Stimulated activated CD8-positive, alpha-beta memory T cell treated with anti-CD3 and anti-CD28 coated beads, Interleukin-12 subunit alpha, Interleukin-12 subunit beta, amount 100 ng/mL, for 4 hours (primary cell): ENCODE results near the gene TMEM41A.

ENCODE experiments used
- DNase-seq: peaks from one replicate; pipeline ENCODE4 v3.0.0-alpha.2; 2020; ENCODE audit warnings: low read depth

Gene TMEM41A

GRCh38 chr3:185498503-185499396 lies at the start of gene TMEM41A:
Gene TMEM41A, minus strand, starts transcription at chr3:185499035. Its CDS starts 74 bp downstream, at chr3:185498961.
- peak; percentile 75 for DNase-seq

DNA sequence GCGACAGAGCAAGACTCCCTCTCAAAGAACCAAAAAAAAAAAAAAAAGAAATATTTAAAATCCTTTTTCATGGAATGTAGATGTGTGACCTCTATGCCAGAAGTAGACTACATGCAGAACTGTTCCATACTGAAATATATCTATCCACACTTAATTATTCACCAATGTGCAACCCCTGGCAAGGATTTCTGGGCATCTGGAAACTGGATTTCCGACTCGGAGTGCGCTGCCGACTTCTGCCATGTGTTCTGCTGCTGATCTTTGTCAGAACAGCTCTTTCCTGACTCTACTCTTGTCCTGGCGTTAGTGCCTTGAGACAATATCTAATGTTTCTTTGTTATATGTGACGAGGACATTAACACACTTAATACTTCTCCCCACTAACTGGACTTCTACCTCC lies 41.9 kb upstream of the TMEM41A start:
- no peak for DNase-seq

- no peak for DNase-seq
Measured at GRCh38 chr3:185539934-185540333, 41.1 kb upstream of the TMEM41A start.

DNA sequence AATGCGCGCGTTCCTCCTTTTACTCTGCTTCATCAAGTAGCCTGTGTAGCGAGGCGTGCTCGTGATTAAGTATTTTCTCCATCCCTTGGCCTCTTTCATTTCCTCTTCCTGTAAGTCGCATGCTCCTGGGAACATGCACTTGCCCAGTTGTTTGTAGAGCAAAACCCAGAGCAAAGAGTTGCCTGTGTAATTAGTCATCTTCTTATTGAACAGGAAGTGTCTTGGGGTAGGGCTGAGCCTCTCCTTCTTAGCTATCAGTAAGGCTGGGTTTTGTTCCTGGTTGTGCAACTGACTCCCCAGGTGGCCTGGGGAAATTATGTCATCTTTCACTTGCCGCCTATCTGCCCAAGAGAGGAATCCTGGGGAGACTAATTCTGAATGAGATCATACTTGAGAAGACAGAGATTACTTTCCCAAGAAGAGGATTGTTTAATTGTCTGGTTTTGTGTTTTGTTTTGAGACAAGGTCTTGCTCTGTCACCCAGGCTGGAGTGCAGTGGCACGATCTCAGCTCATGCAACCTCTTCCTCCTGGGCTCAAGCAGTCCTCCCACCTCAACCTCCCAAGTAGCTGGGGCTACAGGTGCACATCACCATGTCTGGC lies 38.6 kb upstream of the TMEM41A start:
- DNase-seq: no peak

DNA sequence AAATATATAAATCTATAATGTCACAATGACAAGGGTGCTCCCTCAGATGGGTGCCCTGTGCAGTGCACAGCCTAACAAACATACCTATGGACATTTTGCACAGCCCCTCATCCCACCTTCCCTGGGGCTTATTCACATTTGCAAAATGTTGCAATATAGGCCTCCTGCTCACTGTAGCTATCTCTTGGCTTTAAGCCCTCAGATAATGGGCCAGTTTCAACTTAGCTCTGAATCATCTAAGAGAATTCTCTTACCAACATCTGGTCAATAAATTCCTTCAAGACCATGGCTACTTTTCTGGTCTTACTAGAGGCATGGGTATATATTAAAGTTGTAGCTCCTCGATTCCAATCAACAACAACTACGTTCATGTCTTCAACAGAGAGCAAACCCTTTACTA lies 35.7 kb upstream of the TMEM41A start:
- no peak for DNase-seq

DNA sequence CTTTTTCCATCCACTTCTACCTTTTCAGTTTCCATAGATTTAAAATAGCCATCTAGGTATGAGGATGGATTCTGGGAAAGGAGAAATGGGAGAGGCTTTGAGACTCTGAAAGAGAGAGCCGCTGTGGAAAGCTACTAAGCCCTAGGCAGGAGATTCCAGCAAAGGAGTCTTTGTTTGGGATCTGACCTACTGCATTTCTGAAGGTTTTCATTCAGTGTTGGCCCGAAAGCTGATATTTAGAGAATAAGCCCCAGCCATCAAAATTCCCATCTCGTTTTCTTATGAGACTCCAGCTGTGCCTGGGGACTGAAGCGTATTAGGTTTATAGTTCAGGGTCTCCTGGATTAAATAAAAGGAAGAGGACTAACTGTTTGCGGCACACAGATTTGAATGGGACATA lies 34.1 kb upstream of the TMEM41A start:
- no peak for DNase-seq

DNA sequence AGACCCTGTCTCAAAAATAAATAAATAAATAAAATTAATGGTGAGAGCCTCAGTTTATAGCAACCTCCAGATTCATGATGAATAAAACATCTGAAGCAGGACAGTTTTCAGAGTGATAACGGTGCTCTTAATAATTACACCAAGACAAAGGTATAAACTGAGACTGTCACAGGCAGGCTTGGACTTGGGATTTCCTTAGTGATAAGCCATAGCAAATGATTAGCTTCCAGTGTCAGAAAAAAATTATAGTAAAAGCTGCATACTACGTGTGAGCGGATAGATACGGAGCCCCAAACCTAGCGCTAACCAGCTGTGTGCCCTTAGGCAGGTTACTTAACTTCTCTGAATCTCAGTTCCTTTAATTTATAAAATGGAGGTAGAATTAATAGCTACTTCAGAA lies 32.0 kb upstream of the TMEM41A start:
- no peak for DNase-seq

DNA sequence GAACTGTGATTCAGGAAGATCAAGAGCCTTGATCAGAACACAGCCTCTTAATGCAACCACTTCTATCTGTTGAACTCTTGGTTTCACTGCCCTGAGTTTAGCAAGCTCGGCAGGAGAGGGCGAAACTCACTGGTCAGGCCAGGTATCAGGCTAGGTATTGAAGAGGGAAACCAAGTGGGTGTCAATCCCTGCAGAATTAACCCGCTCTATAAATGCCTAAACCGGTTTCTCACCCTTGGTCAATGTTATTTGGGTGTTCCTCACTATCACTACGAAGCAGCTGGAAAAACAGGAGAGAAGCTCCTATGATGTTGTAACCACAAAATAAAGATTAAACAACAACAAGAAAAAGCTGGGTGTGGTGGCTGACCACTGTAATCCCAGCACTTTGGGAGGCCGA lies 29.7 kb upstream of the TMEM41A start:
- no peak for DNase-seq

DNA sequence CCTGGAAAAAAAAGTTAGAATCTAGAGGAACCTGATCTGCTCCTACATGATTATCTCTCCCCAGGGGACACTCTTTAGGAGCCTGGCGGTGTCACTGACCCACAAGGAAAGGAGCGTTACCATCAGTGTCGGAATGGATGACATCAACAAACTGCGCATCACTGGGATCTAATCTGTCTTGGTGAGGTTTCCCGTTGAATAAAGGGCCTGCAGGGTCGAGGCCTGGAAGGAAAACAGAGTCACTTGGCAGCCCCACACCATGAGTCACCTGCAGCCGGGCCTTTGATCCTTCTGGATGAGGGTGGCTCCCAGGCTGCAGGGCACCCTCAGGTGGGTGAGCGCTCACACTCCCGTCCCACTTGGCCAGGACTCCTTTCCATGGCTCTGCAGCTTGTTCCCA lies 28.5 kb upstream of the TMEM41A start:
- DNase-seq: no peak

GRCh38 chr3:185526349-185526951 lies 27.6 kb upstream of the TMEM41A start:
- DNase-seq: no peak

- DNase-seq: no peak
Measured at GRCh38 chr3:185521349-185522138, 22.7 kb upstream of the TMEM41A start.

GRCh38 chr3:185519021-185519420 lies 20.2 kb upstream of the TMEM41A start:
- DNase-seq: no peak

GRCh38 chr3:185517387-185518130 lies 18.7 kb upstream of the TMEM41A start:
- DNase-seq: no peak

GRCh38 chr3:185511711-185512110 lies 12.9 kb upstream of the TMEM41A start:
- no peak for DNase-seq

- no peak for DNase-seq
Measured at GRCh38 chr3:185508335-185508991, 9.6 kb upstream of the TMEM41A start.

DNA sequence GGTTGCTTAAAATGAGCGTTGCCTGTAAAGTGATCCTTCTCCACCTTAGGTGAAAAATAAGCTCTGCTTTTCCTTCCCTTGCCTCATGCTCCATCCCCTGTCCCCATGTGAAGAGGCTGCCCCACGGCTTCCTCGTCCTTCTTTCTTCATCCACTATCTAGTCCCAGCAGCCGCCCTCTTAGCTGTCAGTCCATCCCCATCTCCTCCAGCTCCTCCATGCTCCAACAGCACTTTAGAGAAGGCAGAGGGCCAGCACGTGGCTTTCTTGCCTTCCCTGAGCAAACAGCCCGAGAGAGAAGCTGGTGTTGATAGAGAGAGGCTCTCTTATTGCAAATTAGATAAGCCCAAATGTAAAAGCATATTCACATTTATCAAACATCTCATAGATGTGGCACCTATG lies 9.0 kb upstream of the TMEM41A start:
- no peak for DNase-seq

DNA sequence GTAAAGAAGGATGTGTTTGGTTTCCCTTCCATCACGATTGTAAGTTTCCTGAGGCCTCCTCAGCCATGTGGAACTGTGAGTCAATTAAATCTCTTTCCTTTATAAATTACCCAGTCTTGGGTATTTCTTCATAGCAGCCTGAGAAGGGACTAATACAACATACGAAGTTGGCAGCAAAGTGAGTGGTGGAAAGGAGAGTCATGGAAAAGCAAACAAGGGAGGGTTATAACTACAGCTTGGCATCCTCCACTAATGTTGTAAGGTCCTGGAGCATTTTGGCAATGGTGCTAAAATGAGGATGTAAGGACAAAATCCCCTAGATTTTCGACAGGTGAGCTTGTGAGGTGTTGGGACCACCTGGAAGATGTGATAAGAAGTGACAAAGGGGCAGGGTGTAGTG lies 5.8 kb upstream of the TMEM41A start:
- no peak for DNase-seq

- DNase-seq: no peak
Measured at GRCh38 chr3:185503521-185503920, 4.7 kb upstream of the TMEM41A start.

DNA sequence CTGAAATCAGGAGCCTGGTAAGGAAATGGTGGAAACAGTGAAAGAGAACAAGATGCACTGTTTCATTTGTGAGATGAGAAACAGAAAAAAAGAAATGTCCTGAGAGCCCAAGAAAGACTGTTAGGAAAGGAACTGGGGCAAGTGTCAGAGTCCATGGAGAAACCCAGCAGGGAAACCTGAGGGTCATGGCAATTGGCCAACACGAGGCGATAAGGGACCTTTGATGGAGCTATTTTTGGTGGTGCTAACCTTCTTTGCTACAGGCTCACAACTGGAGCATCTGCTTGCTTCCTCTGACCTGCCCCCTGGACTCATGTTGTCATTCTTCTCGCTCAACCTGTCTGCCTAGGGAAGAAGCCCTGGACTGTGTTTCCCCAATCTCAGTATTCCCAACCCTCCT lies 4.2 kb upstream of the TMEM41A start:
- DNase-seq: no peak

GRCh38 chr3:185490241-185490640 lies 8.6 kb downstream of the TMEM41A start:
- no peak for DNase-seq

- no peak for DNase-seq
Measured at GRCh38 chr3:185489462-185489861, 9.4 kb downstream of the TMEM41A start.
